22Rv1 (cell line): ENCODE results near the gene MN1.

Source experiments
- H3K27ac ChIP-seq: fragments of 450-650 bp; 2 replicates; pipeline ENCODE4 v1.5.1; 2017
- ZFX ChIP-seq: fragments of 450-650 bp; IDR thresholded peaks from 2 replicates; pipeline ENCODE4 v1.6.1; 2017; ENCODE audit warnings: antibody characterized with exemption, borderline replicate concordance
- TF ChIP-seq, protein P1 (sequence below): fragments of 450-650 bp; IDR thresholded peaks from 2 replicates; pipeline ENCODE4 v1.5.1; 2017; ENCODE audit warnings: mild to moderate bottlenecking

Gene MN1

DNA sequence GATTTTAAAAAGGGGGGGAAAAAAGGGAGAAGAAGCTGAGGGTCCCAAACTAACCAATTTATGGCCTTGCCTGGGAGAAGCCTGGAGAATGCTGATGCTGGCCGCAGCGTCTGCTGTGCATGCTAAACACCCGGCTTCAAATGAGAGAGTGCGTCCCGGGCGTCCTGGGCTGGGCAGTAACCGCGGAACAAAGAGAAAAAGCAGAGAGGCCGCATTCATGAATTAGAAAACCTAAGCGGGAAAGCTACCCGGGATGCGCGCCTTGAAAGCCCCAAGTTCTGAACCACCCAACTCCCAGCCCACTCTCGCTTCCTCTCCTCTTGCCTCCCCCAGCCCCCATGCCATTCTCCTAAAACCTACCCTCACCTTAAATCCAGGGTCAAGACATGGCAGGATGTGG lies 6.5 kb downstream of the MN1 start:
- no peak overlapping the region for H3K27ac ChIP-seq
- TF ChIP-seq, protein P1, sequence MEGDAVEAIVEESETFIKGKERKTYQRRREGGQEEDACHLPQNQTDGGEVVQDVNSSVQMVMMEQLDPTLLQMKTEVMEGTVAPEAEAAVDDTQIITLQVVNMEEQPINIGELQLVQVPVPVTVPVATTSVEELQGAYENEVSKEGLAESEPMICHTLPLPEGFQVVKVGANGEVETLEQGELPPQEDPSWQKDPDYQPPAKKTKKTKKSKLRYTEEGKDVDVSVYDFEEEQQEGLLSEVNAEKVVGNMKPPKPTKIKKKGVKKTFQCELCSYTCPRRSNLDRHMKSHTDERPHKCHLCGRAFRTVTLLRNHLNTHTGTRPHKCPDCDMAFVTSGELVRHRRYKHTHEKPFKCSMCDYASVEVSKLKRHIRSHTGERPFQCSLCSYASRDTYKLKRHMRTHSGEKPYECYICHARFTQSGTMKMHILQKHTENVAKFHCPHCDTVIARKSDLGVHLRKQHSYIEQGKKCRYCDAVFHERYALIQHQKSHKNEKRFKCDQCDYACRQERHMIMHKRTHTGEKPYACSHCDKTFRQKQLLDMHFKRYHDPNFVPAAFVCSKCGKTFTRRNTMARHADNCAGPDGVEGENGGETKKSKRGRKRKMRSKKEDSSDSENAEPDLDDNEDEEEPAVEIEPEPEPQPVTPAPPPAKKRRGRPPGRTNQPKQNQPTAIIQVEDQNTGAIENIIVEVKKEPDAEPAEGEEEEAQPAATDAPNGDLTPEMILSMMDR = no peak
- no peak for TF ChIP-seq ZFX

DNA sequence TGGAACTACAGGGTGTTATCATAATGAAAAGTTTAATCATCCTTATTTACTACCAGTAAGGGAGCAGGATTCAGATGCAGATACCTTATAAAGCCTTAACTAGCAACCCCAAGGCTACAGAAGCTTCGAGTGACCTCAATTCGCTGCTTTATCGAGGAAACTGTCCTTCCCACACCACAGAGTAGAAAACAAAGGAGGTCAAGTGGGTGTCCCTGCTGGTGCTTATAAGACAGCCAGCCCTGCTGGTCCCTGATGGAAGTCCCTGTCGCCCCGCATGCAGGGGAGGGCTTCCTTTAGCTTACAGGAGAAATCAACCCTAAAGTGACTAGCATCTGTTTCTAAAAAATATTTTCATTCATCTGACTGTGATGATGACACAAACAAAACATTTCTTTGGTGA lies 7.3 kb downstream of the MN1 start:
- TF ChIP-seq, protein P1 = no peak
- no peak for TF ChIP-seq ZFX
- H3K27ac ChIP-seq = no peak overlapping the region

DNA sequence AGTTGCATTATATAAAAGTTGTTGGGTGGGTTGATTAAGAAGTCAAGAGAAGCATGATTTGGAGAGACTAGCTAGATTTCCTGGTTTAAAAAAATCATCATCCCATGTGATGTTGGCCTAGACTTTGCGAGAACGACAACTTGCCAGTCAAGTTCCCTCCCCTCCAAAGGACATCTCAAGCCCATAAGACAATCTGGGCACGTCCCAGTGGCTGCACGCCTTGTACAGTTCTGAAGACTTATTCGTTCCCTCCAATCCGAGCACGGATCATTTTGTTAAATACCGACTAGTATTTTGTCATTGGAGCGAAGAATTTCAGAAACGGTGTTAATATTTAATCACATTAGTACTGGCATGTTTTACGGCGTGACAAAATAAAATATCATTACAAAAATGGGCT lies 8.0 kb downstream of the MN1 start:
- no peak for TF ChIP-seq ZFX
- TF ChIP-seq, protein P1 = no peak
- no peak overlapping the region for H3K27ac ChIP-seq

DNA sequence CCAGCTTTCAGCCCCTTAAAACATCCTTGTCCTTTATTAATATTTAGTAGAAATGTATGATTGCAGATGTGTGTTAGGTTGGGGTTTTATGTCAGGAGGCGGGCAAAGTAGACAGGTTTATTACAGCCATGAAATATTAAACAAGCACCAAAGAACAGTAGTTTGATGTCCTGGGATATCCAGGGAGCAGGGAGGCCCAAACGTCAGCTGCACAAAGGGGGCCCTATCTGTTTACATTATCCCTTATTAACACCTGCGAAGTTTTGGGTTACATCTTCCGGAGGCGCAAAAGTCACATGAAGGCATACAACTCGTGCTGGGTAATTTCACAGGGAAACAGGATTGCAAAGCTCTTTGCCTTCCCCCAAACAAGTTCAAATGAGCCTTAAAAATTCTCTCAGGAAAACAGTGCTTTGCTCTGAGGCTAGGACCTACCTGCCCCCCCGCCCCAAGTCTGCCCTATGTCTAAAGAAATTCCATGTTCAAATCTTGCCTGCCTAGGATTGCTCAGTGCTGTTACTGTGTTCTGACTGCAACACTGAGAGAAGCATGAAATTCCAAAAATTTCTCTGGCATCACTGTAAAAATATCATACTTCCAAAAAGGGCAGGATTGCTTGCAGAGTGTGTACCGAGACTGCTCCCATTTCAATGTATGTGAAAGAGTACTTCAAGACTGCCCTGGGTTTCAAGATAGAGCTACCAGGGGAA lies 8.9 kb downstream of the MN1 start:
- TF ChIP-seq, protein P1 = no peak
- TF ChIP-seq ZFX = no peak
- no peak overlapping the region for H3K27ac ChIP-seq

DNA sequence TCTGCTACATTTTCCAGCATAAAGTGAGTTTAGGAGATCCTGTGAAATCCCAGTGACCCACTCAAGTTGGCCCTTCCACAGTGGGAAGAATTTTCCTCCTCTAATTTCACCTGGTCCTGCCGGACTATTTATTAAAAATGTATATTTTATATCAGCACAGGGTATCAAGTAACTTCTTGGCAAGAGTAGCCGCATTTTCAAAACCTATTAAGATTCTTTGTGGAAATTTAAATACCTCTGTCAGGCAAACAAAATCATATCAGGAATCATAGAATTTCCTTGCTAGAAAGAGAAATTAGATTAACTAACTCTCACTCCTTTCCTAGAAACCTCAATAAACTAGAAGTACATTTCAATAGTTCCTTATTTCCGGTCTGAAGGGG lies 9.7 kb downstream of the MN1 start:
- no peak overlapping the region for H3K27ac ChIP-seq
- no peak for TF ChIP-seq ZFX
- TF ChIP-seq, protein P1 = no peak

DNA sequence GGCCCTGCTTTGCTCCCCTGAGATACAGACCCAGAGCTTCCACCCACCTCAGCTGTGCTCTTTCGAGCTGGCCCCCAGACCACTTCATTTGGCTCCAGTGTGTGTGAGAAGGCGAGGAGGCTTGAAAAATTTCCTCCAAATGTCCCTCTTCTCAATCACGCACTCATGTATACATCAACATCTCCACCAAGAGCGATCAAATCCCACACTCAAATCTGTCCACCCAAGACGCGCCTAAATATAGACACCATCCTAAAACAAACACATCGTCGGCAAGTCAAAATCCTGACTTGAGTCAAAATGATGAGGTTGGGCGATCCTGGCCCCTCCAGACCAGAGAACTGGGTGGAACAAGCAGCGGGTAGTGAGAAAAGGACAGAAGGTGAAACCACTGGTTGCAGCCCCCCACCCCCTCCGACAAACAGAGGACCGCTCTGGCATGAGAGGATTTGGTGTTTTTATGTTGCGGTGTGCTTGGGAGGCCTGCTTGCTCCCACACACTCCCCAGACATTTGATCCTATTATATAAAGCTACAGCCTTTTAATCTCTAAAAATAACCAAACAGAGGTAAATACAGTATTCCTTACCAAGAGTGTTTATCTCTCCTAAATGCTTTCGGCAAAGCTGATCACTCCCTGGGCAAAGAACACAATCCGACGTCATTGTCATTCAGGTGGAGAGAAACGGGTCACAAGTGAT lies 10.2 kb downstream of the MN1 start:
- TF ChIP-seq, protein P1 = no peak
- TF ChIP-seq ZFX = no peak
- no peak overlapping the region for H3K27ac ChIP-seq
